ENCODE measurements around the gene HIVEP3. TPM values are rescaled to one million over a fixed set of nuclear protein-coding genes. Genes with fewer than 3 reads are reported as not detected.

The HIVEP3 gene
- total RNA-seq, 1 donor from 2014 or later: 0.37 TPM

DNA sequence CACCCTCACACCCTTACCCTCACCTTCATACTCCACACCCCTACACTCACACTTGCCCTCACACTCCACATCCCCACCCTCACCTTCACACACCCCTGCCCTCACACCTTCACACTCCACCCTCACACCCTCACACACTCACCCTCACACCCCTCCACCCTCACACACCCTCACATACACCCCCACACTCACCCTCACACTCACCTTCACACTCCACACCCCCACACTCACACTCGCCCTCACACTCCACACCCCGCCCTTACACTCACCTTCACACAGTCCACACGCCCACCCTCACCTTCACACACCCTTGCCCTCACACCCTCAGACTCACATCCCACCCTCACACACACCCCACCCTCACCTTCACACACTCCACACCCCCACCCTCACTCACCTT lies 390.6 kb downstream of the HIVEP3 start:
- Histone ChIP-seq H3F3A (ENCODE audit: low read depth) (no peaks in the 10 kb centered on the region), H3K27me3 (no peaks in the 10 kb centered on the region), H2AFZ (replicated peaks) (no peak overlapping the region), H3K27ac (no peak overlapping the region), H3K79me2 (ENCODE audit: low read depth) (no peaks in the 10 kb centered on the region), H3K4me1 (no peaks in the 10 kb centered on the region), H3K9ac (no peak overlapping the region), H4K20me1 (ENCODE audit: low read depth) (no peaks in the 10 kb centered on the region), H3K4me3 (no peak overlapping the region), H3K36me3 (no peaks in the 10 kb centered on the region), H3K9me3 (ENCODE audit: low read depth) (no peaks in the 10 kb centered on the region), H3K4me2 (no peak overlapping the region)
- no peaks in the 10 kb centered on the region for H3K36me3 Mint-ChIP-seq
- no peaks in the 10 kb centered on the region for H3K9me3 Mint-ChIP-seq
- no peak overlapping the region for H3K4me3 Mint-ChIP-seq
- H3K27ac Mint-ChIP-seq: no peak overlapping the region
- DNase-seq (ENCODE audit: low spot score): no peak
- peaks cover 4% of the 10 kb centered on the region for H3K27me3 Mint-ChIP-seq (ENCODE audit: insufficient read depth, low read depth)
- TF ChIP-seq EZH2 (IDR thresholded peaks at IDR 0.05) (no peak), EZH2phosphoT487 (IDR thresholded peaks at IDR 0.05) (no peak)
- TF ChIP-seq, protein P1, sequence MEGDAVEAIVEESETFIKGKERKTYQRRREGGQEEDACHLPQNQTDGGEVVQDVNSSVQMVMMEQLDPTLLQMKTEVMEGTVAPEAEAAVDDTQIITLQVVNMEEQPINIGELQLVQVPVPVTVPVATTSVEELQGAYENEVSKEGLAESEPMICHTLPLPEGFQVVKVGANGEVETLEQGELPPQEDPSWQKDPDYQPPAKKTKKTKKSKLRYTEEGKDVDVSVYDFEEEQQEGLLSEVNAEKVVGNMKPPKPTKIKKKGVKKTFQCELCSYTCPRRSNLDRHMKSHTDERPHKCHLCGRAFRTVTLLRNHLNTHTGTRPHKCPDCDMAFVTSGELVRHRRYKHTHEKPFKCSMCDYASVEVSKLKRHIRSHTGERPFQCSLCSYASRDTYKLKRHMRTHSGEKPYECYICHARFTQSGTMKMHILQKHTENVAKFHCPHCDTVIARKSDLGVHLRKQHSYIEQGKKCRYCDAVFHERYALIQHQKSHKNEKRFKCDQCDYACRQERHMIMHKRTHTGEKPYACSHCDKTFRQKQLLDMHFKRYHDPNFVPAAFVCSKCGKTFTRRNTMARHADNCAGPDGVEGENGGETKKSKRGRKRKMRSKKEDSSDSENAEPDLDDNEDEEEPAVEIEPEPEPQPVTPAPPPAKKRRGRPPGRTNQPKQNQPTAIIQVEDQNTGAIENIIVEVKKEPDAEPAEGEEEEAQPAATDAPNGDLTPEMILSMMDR (IDR thresholded peaks at IDR 0.05): no peak
- no peaks in the 10 kb centered on the region for H3K4me1 Mint-ChIP-seq

DNA sequence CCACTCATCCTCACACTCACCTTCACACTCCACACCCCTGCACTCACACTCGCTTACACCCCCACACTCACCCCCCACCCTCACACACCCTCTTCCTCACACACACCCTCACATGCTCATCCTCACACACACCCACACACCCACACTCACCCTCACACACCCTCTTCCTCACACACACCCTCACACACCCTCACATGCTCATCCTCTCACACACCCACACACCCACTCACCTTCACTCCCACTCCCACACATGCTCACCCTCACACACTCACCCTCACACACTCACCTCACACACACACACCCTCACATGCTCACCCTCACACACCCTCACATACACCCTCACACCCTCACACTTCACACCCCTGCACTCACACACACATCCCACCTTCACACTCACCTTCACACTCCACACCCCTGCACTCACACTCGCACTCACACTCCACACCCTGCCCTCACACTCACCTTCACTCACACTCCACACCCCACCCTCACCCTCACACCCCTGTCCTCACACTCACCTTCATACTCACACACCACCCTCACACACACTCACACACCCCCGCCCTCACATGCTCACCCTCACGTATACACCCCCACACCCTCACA lies 391.7 kb downstream of the HIVEP3 start:
- TF ChIP-seq, protein P1 (IDR thresholded peaks at IDR 0.05): no peak
- TF ChIP-seq EZH2 (IDR thresholded peaks at IDR 0.05): no peak
- no peak for TF ChIP-seq EZH2phosphoT487 (IDR thresholded peaks at IDR 0.05)
- Histone ChIP-seq H3K9ac (no peak overlapping the region), H2AFZ (replicated peaks) (no peak overlapping the region), H3F3A (ENCODE audit: low read depth) (no peaks in the 10 kb centered on the region), H4K20me1 (ENCODE audit: low read depth) (no peaks in the 10 kb centered on the region), H3K79me2 (ENCODE audit: low read depth) (no peaks in the 10 kb centered on the region), H3K4me2 (no peak overlapping the region), H3K36me3 (no peaks in the 10 kb centered on the region), H3K27me3 (no peaks in the 10 kb centered on the region), H3K4me3 (no peak overlapping the region), H3K4me1 (peaks cover under 1% of the 10 kb centered on the region), H3K9me3 (ENCODE audit: low read depth) (no peaks in the 10 kb centered on the region), H3K27ac (no peak overlapping the region)
- Mint-ChIP-seq H3K27ac (no peak overlapping the region), H3K36me3 (no peaks in the 10 kb centered on the region), H3K27me3 (ENCODE audit: insufficient read depth, low read depth) (peaks cover 6% of the 10 kb centered on the region), H3K4me3 (no peak overlapping the region), H3K9me3 (no peaks in the 10 kb centered on the region), H3K4me1 (peaks cover 3% of the 10 kb centered on the region)
- no peak for DNase-seq (ENCODE audit: low spot score)

DNA sequence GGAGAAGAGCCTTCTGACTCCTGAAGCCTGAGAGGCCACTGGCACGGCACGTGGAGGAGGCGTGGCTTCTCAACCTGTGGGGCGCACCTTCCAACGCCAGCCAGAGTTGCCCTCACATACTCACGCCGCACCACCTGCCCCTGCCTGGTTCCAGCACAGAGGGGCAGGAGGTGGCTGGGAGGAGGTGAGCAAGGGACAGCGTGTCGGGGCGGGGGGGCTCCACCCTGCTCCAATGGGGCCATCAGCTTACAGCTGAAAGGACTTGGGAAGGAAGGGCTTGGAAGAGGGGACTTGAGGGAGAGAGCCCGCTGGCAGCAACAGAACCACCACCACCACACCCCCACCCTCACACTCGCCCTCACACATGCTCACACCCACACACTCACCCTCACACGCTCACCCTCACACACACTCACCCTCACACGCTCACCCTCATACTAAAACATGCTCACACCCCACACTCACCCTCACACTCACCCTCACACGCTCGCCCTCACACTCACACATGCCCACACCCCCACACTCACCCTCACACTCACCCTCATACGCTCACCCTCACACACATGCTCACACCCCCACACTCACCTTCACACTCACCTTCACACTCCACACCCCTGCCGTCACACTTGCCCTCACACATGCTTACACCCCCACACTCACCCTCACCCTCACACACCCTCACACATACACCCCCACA lies 392.7 kb downstream of the HIVEP3 start:
- peaks cover 6% of the 10 kb centered on the region for H3K4me1 ChIP-seq
- no peak for DNase-seq (ENCODE audit: low spot score)
- TF ChIP-seq EZH2phosphoT487 (IDR thresholded peaks at IDR 0.05): no peak
- TF ChIP-seq EZH2 (IDR thresholded peaks at IDR 0.05): no peak
- TF ChIP-seq, protein P1 (IDR thresholded peaks at IDR 0.05): no peak
- H3K27me3 Mint-ChIP-seq (ENCODE audit: insufficient read depth, low read depth): peaks cover 7% of the 10 kb centered on the region
- H3F3A ChIP-seq (ENCODE audit: low read depth): no peaks in the 10 kb centered on the region
- H3K27ac Mint-ChIP-seq: no peak overlapping the region
- no peaks in the 10 kb centered on the region for H3K9me3 ChIP-seq (ENCODE audit: low read depth)
- H3K4me2 ChIP-seq: no peak overlapping the region
- no peaks in the 10 kb centered on the region for H3K79me2 ChIP-seq (ENCODE audit: low read depth)
- H3K27ac ChIP-seq: no peak overlapping the region
- H3K36me3 ChIP-seq: no peaks in the 10 kb centered on the region
- H3K4me1 Mint-ChIP-seq: peaks cover 7% of the 10 kb centered on the region
- no peaks in the 10 kb centered on the region for H3K9me3 Mint-ChIP-seq
- H4K20me1 ChIP-seq (ENCODE audit: low read depth): no peaks in the 10 kb centered on the region
- no peak overlapping the region for H2AFZ ChIP-seq (replicated peaks)
- H3K27me3 ChIP-seq: no peaks in the 10 kb centered on the region
- H3K4me3 ChIP-seq: no peak overlapping the region
- H3K36me3 Mint-ChIP-seq: no peaks in the 10 kb centered on the region
- no peak overlapping the region for H3K4me3 Mint-ChIP-seq
- H3K9ac ChIP-seq: no peak overlapping the region
